Lower leg skin (tissue), 4 donors: Measurements from ENCODE around the gene ABCD2. TPM values are rescaled to one million over a fixed set of nuclear protein-coding genes. Genes with fewer than 3 reads are reported as not detected.
"Not testable (repeated sequence)": the region's sequence is repeated elsewhere in the genome, so short reads cannot be mapped to it uniquely, and the experiment has no call there.

ENCODE experiments used
- DNase-seq, 2 donors: peaks; one replicate each; pipeline ENCODE4 v3.0.0-alpha.2; 2019; ENCODE audit warnings: low spot score in 2 of 2
- H3K4me3 ChIP-seq: fragments of 200-600 bp; sonication (generic); 2 replicates; pipeline ENCODE4 v1.5.1; 2017; ENCODE audit warnings: mild to moderate bottlenecking, low read depth; ENCODE audit not compliant: poor library complexity, severe bottlenecking
- POLR2A ChIP-seq, 2 donors: fragments of 450-650 bp; IDR thresholded peaks; one replicate each; pipeline ENCODE4 v1.6.1; 2016 to 2017; ENCODE audit warnings: antibody characterized with exemption in 2 of 2, mild to moderate bottlenecking in 1 of 2, moderate library complexity in 1 of 2
- WGBS, 2 donors: methylation state at CpG; one replicate each; pipeline ENCODE4 v1.1.5; 2018; 5-methylcytosine and 5-hydroxymethylcytosine counted together
- intact Hi-C: fragments of 100-400 bp; cut with DNase I; formaldehyde crosslinking; loops from one replicate; pipeline ENCODE4 v1.15.0; 2023; ENCODE audit warnings: low total_unique reads
- total RNA-seq, 4 donors: library from RNA; depleted of rRNA; stranded (reverse); fragments of >200 nt; gene quantifications; one replicate each; pipeline ENCODE4 v1.1.0, GENCODE V29; 2016
- TF ChIP-seq, protein P1 (sequence below), 3 donors: fragments of 450-650 bp; IDR thresholded peaks; one replicate each; pipeline ENCODE4 v1.5.1; 2016; ENCODE audit warnings: antibody characterized with exemption in 3 of 3, mild to moderate bottlenecking in 3 of 3, moderate library complexity in 2 of 3

ABCD2 gene
- total RNA-seq, 4 donors from 2014 or later: 0.05 to 0.23 (median 0.08) TPM

DNA sequence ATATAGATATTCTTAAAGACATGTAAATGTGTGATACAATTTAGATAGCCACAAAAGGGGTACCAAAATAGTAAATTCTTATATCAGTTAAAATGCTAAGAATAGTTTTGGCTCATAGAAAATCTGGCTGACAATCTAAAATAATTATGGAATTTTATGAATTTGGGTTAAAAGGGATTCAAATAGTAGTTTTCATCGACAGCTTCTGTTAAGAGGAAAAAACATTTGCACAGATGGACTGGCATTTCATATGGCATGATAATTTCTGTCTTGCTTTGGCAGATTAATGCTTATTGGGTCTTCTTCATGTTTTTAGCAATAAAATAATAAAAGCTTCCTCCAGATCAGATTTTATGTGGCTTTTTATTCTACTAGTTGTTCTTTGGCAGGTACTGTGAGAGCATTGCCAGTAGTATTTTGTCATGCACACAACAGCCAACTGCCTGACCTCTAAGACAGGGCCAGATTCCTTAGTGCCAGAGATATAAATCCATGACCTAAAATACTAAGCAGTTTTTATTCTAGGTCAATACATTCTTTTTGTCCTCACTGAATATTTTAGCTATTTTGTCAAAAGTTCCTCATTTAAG lies 9.1 kb downstream of the ABCD2 start:
- WGBS, 2 donors: 56 to 62% methylated on average over 1 of the region's 1 CpG
- intact Hi-C loops: no loop called here
- DNase-seq: no peak
- no peak overlapping the region for H3K4me3 ChIP-seq
- TF ChIP-seq, protein P1, sequence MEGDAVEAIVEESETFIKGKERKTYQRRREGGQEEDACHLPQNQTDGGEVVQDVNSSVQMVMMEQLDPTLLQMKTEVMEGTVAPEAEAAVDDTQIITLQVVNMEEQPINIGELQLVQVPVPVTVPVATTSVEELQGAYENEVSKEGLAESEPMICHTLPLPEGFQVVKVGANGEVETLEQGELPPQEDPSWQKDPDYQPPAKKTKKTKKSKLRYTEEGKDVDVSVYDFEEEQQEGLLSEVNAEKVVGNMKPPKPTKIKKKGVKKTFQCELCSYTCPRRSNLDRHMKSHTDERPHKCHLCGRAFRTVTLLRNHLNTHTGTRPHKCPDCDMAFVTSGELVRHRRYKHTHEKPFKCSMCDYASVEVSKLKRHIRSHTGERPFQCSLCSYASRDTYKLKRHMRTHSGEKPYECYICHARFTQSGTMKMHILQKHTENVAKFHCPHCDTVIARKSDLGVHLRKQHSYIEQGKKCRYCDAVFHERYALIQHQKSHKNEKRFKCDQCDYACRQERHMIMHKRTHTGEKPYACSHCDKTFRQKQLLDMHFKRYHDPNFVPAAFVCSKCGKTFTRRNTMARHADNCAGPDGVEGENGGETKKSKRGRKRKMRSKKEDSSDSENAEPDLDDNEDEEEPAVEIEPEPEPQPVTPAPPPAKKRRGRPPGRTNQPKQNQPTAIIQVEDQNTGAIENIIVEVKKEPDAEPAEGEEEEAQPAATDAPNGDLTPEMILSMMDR (IDR thresholded peaks at IDR 0.05): no peak
- TF ChIP-seq POLR2A (IDR thresholded peaks at IDR 0.05): no peak

GRCh38 chr12:39606712-39607423 lies 12.7 kb downstream of the ABCD2 start:
- H3K4me3 ChIP-seq: no peak overlapping the region
- no peak for DNase-seq
- WGBS, 2 donors: 94 to 95% methylated on average over 4 of the region's 4 CpGs
- no peak for TF ChIP-seq POLR2A (IDR thresholded peaks at IDR 0.05)
- TF ChIP-seq, protein P1 (IDR thresholded peaks at IDR 0.05): no peak
- intact Hi-C loops: no loop called here

DNA sequence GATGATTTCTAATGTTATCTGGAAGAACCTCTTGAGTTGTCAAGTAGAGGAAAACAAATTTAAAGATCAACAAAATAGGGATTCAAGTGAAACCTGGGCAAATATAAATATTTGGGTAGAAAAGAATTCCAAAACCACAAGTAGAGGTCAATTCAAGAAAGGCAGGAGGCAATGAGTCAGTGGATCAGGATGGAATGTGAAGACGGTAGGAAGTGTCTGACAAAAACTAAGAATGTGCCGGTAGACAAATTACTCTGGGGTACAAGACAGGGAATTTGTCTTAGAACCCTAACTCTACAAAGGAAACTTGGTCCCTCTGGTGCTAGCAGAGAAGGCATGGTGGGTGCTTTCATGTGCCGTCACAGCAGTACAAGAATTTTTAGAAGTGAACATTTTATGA lies 13.6 kb downstream of the ABCD2 start:
- no peak for TF ChIP-seq POLR2A (IDR thresholded peaks at IDR 0.05)
- TF ChIP-seq, protein P1 (IDR thresholded peaks at IDR 0.05): no peak
- no peak for DNase-seq
- WGBS, 2 donors: 61 to 73% methylated on average over 3 of the region's 3 CpGs
- no peak overlapping the region for H3K4me3 ChIP-seq
- intact Hi-C loops: no loop called here

- TF ChIP-seq, protein P1 (IDR thresholded peaks at IDR 0.05): no peak
- TF ChIP-seq POLR2A (IDR thresholded peaks at IDR 0.05): no peak
- intact Hi-C loops: no loop called here
- no peak overlapping the region for H3K4me3 ChIP-seq
- no peak for DNase-seq
- WGBS, 2 donors: 92 to 98% methylated on average over 1 of the region's 1 CpG
Measured at GRCh38 chr12:39605501-39605900, 14.1 kb downstream of the ABCD2 start.

- no peak for TF ChIP-seq POLR2A (IDR thresholded peaks at IDR 0.05)
- no peak for DNase-seq
- intact Hi-C loops: no loop called here
- H3K4me3 ChIP-seq: no peak overlapping the region
Measured at GRCh38 chr12:39603065-39603464, 16.5 kb downstream of the ABCD2 start.

DNA sequence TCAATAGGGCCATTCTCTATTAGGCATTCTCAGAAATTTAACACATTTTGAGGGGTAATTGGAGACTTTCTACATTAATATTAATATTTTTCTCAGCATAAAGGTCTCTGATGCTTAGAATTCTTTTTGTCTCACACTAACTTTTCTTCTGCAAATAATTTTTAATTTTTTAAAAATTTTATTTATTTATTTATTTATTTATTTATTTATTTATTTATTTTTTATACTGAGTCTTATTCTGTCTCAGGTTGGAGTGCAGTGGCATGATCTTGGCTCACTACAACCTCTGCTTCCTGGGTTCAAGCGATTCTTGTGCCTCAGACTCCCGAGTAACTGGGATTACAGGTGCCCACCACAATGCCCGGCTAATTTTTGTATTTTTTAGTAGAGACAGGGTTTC lies 17.7 kb downstream of the ABCD2 start:
- WGBS, 2 donors: 92 to 99% methylated on average over 3 of the region's 3 CpGs
- H3K4me3 ChIP-seq, intact Hi-C loops, DNase-seq: not testable (repeated sequence)

- no peak overlapping the region for H3K4me3 ChIP-seq
- no peak for DNase-seq
- TF ChIP-seq, protein P1 (IDR thresholded peaks at IDR 0.05): no peak
- TF ChIP-seq POLR2A (IDR thresholded peaks at IDR 0.05): no peak
- intact Hi-C loops: no loop called here
- 57 to 58% methylated on average over 2 of the region's 2 CpGs for WGBS, 2 donors
Measured at GRCh38 chr12:39595928-39596327, 23.7 kb downstream of the ABCD2 start.
